ENCODE data around the gene DERA.
A peak's percentile ranks its signal among the peaks of the same experiment; 100 is the strongest.
"Not testable (repeated sequence)": the region's sequence is repeated elsewhere in the genome, so short reads cannot be mapped to it uniquely, and the experiment has no call there.

DERA gene

DNA sequence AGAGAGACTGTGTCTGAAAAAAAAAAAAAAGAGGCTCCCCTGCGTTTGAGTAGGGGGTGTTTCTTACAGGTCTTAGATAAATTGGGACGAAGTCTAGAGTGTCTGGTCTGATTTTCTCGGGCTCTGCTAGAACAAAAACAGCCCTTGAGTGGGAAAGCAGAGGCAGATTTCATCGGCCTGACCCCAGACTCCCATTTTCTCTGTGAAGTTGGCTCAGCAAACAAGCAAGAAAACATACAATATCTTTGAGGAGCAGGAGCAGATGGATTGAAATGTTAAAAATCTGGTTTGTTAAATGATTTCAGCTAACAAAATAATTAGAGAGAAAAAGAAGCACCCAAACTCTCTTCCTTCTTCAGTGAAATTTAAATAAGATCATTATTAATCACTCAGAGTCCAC, 44.1 kb downstream of the DERA start:
- H3K27ac ChIP-seq (ENCODE audit: low read depth, low read length), result no peak overlapping the region
- no peak overlapping the region for H3K9ac ChIP-seq (ENCODE audit: low read length in 5 of 5)
- peaks cover 2 to 16% (median 6%) of the 10 kb centered on the region in 5 donors for H3K36me3 ChIP-seq (ENCODE audit: control insufficient read depth in 5 of 5, insufficient read depth in 5 of 5, low read length in 5 of 5)
- no peaks in the 10 kb centered on the region for H3K4me1 ChIP-seq (ENCODE audit: control insufficient read depth in 5 of 5, insufficient read depth in 5 of 5, low read length in 5 of 5)
- H3K27me3 ChIP-seq (ENCODE audit: control insufficient read depth in 5 of 5, insufficient read depth in 4 of 5, low read length in 5 of 5), result no peaks in the 10 kb centered on the region
- no peak overlapping the region for H3K4me3 ChIP-seq (ENCODE audit: low read depth in 1 of 5, low read length in 5 of 5)
- H3K9me3 ChIP-seq (ENCODE audit: control insufficient read depth in 5 of 5, low read length in 5 of 5), result no peaks in the 10 kb centered on the region

DNA sequence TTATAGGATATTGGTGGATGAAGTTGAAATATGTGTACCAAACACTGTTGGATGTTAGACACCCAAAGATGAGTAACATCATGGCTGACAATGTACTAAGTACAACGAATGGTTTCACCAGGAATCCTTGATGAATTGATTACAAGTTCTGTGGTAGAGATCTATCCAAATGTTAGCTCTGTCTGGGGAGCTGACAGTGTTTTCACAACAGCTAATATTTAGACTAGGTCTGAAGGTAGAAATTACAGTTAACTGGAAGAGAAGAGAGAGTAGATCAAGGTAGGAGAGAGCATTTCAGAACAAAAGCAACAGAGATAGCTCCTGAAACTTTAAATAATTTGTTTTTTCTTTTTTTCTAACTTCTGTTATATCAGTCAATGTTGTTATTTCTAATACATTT, 44.9 kb downstream of the DERA start:
- Histone ChIP-seq H3K9me3 (ENCODE audit: control insufficient read depth in 5 of 5, low read length in 5 of 5) (no peaks in the 10 kb centered on the region), H3K9ac (ENCODE audit: low read length in 5 of 5) (no peak overlapping the region), H3K36me3 (ENCODE audit: control insufficient read depth in 5 of 5, insufficient read depth in 5 of 5, low read length in 5 of 5) (peaks cover 8 to 22% (median 12%) of the 10 kb centered on the region in 5 donors), H3K4me1 (ENCODE audit: control insufficient read depth in 5 of 5, insufficient read depth in 5 of 5, low read length in 5 of 5) (no peaks in the 10 kb centered on the region), H3K4me3 (ENCODE audit: low read depth in 1 of 5, low read length in 5 of 5) (no peak overlapping the region), H3K27me3 (ENCODE audit: control insufficient read depth in 5 of 5, insufficient read depth in 4 of 5, low read length in 5 of 5) (no peaks in the 10 kb centered on the region), H3K27ac (ENCODE audit: low read depth, low read length) (no peak overlapping the region)

DNA sequence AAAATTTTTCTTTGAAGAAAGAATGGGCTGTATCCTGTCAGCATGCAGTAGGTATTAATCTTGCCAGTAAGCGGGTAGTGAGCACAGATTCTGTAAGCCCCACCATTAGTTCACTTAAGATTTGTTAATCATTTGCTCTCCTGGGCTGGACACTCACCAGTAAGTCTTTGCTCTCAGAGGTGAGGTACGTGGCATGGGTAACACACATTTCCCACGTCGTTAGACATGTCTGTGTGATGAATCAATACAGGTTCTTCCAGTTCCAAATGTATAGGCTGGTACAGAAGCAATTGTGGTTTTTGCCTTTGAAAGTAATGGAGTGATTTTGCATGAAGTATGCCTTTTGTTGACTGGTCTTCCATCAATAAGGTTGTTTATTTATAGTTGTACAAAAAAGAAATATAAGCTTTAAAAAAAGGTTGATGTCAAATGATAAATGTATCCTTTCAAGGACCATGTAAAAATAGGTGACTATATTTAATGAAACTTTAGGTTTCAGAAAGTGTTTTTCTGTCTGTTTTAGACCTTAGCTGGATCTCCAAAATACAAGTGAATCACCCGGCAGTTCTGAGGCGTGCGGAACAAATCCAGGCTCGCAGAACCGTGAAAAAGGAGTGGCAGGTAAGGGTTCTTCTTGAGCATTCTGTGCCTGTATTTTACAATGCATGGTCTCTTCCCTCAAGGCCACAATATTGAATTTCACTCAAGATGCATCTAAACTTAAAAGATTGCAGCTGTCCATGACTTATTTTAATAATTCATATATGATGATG, 45.5 kb downstream of the DERA start:
- Histone ChIP-seq H3K4me1 (ENCODE audit: control insufficient read depth in 5 of 5, insufficient read depth in 5 of 5, low read length in 5 of 5) (no peaks in the 10 kb centered on the region), H3K27me3 (ENCODE audit: control insufficient read depth in 5 of 5, insufficient read depth in 4 of 5, low read length in 5 of 5) (no peaks in the 10 kb centered on the region), H3K9ac (ENCODE audit: low read length in 5 of 5) (no peak overlapping the region), H3K27ac (ENCODE audit: low read depth, low read length) (no peak overlapping the region), H3K36me3 (ENCODE audit: control insufficient read depth in 5 of 5, insufficient read depth in 5 of 5, low read length in 5 of 5) (peaks cover 12 to 23% (median 14%) of the 10 kb centered on the region in 5 donors), H3K4me3 (ENCODE audit: low read depth in 1 of 5, low read length in 5 of 5) (no peak overlapping the region), H3K9me3 (ENCODE audit: control insufficient read depth in 5 of 5, low read length in 5 of 5) (no peaks in the 10 kb centered on the region)

DNA sequence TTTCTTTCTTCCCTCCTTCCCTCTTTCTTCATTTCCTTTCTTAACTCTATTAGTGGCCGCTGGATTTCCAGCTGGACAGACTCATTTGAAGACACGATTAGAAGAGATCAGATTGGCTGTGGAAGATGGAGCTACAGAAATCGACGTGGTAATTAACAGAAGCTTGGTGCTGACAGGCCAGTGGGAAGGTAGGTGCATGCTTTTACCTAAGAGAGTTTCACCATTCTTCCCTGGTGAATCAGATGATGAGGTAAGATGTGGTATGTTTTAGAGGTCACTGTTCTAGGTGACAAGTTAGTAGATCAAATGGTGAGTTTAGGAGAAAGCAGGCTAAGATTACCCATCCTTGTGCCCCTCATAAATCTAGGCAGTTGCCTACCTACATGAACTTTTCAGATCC, 51.6 kb downstream of the DERA start:
- no peaks in the 10 kb centered on the region for H3K4me1 ChIP-seq (ENCODE audit: control insufficient read depth in 5 of 5, insufficient read depth in 5 of 5, low read length in 5 of 5)
- H3K9me3 ChIP-seq (ENCODE audit: control insufficient read depth in 5 of 5, low read length in 5 of 5), result no peaks in the 10 kb centered on the region
- no peak overlapping the region for H3K4me3 ChIP-seq (ENCODE audit: low read depth in 1 of 5, low read length in 5 of 5)
- H3K27ac ChIP-seq (ENCODE audit: low read depth, low read length), result no peak overlapping the region
- H3K36me3 ChIP-seq (ENCODE audit: control insufficient read depth in 5 of 5, insufficient read depth in 5 of 5, low read length in 5 of 5), result peaks cover 34 to 54% (median 43%) of the 10 kb centered on the region in 5 donors
- no peaks in the 10 kb centered on the region for H3K27me3 ChIP-seq (ENCODE audit: control insufficient read depth in 5 of 5, insufficient read depth in 4 of 5, low read length in 5 of 5)
- H3K9ac ChIP-seq (ENCODE audit: low read length in 5 of 5), result no peak overlapping the region

DNA sequence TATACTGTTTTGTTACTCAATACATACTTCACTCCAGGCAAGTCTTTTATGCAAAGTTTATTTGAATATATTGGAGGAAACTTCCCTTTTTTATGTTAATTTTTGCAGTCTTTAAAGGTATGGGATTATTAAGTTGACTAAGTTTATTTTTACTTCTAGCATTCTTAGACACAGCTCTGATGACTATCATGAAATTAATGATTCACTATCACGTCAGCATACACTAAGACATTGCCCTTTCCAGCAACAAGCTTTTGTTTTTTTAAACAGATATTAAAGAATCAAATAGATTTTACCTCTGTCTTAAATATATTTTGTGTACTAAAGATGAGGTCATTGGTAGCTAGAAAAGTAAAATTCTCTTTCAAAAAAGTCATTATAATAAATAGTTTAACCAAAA, 52.1 kb downstream of the DERA start:
- H3K27ac ChIP-seq (ENCODE audit: low read depth, low read length), result no peak overlapping the region
- no peaks in the 10 kb centered on the region for H3K4me1 ChIP-seq (ENCODE audit: control insufficient read depth in 5 of 5, insufficient read depth in 5 of 5, low read length in 5 of 5)
- no peak overlapping the region for H3K9ac ChIP-seq (ENCODE audit: low read length in 5 of 5)
- H3K9me3 ChIP-seq (ENCODE audit: control insufficient read depth in 5 of 5, low read length in 5 of 5), result no peaks in the 10 kb centered on the region
- H3K36me3 ChIP-seq (ENCODE audit: control insufficient read depth in 5 of 5, insufficient read depth in 5 of 5, low read length in 5 of 5), result peaks cover 29 to 52% (median 40%) of the 10 kb centered on the region in 5 donors
- no peaks in the 10 kb centered on the region for H3K27me3 ChIP-seq (ENCODE audit: control insufficient read depth in 5 of 5, insufficient read depth in 4 of 5, low read length in 5 of 5)
- H3K4me3 ChIP-seq (ENCODE audit: low read depth in 1 of 5, low read length in 5 of 5), result no peak overlapping the region

DNA sequence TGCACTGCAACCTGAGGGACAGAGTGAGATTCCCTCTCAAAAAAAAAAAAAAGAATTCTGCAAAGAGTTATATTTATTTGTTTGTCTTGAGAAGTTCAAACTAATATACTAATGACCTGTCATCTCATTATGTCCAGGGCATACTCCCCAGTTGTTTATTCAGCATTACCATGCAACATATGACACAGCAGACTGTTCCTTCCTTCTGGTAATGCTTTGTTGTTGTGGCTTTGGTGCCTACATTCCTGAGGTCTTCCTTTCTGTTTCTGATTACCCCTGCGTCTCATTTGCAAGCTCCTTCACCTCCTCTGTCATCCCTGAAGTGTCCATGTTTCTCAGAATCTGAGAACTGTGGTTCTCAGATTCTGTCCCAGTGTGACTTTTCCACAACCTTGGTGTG, 55.3 kb downstream of the DERA start:
- Histone ChIP-seq H3K4me3 (ENCODE audit: low read depth in 1 of 5, low read length in 5 of 5) (no peak overlapping the region), H3K9me3 (ENCODE audit: control insufficient read depth in 5 of 5, low read length in 5 of 5) (no peaks in the 10 kb centered on the region), H3K9ac (ENCODE audit: low read length in 5 of 5) (no peak overlapping the region), H3K4me1 (ENCODE audit: control insufficient read depth in 5 of 5, insufficient read depth in 5 of 5, low read length in 5 of 5) (no peaks in the 10 kb centered on the region), H3K27me3 (ENCODE audit: control insufficient read depth in 5 of 5, insufficient read depth in 4 of 5, low read length in 5 of 5) (no peaks in the 10 kb centered on the region), H3K36me3 (ENCODE audit: control insufficient read depth in 5 of 5, insufficient read depth in 5 of 5, low read length in 5 of 5) (peaks cover 27 to 45% (median 33%) of the 10 kb centered on the region in 5 donors), H3K27ac (ENCODE audit: low read depth, low read length) (no peak overlapping the region)

DNA sequence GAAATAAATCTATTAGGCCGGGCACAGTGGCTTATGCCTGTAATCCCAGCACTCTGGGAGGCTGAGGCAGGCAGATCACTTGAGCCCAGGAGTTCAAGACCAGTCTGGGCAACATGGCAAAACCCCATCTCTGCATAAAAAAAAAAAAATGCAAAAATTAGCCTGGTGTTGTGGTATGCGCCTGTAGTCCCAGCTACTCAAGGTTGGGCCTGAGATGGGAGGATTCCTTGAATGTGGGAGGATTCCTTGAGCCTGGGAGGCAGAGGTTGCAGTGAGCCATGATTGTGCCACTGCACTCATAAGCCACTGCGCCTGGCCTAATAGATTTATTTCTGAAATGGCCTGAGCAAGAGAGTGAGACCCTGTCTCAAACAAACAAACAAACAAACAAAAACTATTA, 55.9 kb downstream of the DERA start:
- not testable (repeated sequence) for H3K4me1 ChIP-seq (ENCODE audit: control insufficient read depth in 5 of 5, insufficient read depth in 5 of 5, low read length in 5 of 5); H3K9ac ChIP-seq (ENCODE audit: low read length in 5 of 5); H3K27me3 ChIP-seq (ENCODE audit: control insufficient read depth in 5 of 5, insufficient read depth in 4 of 5, low read length in 5 of 5); H3K27ac ChIP-seq (ENCODE audit: low read depth, low read length); H3K4me3 ChIP-seq (ENCODE audit: low read depth in 1 of 5, low read length in 5 of 5); H3K9me3 ChIP-seq (ENCODE audit: control insufficient read depth in 5 of 5, low read length in 5 of 5)
- peaks cover 25 to 47% (median 36%) of the 10 kb centered on the region in 5 donors for H3K36me3 ChIP-seq (ENCODE audit: control insufficient read depth in 5 of 5, insufficient read depth in 5 of 5, low read length in 5 of 5)

DNA sequence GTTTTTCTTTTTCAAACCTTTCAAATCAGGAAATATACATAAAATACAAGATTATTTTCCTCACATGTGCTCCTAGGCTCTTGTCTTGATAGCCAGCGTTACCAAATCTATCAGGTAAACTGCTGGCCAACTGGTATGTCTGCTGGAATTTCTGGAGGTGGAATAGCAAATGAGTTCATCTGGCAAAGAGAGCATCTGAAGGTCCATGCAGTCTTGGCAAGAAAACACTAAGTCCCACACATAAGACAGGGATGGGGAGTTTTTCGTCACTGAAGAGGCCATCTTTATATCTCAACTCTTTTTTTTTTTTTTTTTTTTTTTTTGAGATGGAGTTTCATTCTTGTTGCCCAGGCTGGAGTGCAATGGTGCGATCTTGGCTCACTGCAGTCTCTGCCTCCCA, 60.1 kb downstream of the DERA start:
- Histone ChIP-seq H3K27me3 (ENCODE audit: control insufficient read depth in 5 of 5, insufficient read depth in 4 of 5, low read length in 5 of 5) (no peaks in the 10 kb centered on the region), H3K4me3 (ENCODE audit: low read depth in 1 of 5, low read length in 5 of 5) (no peak overlapping the region), H3K9me3 (ENCODE audit: control insufficient read depth in 5 of 5, low read length in 5 of 5) (no peaks in the 10 kb centered on the region), H3K9ac (ENCODE audit: low read length in 5 of 5) (no peak overlapping the region), H3K27ac (ENCODE audit: low read depth, low read length) (no peak overlapping the region), H3K36me3 (ENCODE audit: control insufficient read depth in 5 of 5, insufficient read depth in 5 of 5, low read length in 5 of 5) (peaks cover 7 to 35% (median 17%) of the 10 kb centered on the region in 5 donors), H3K4me1 (ENCODE audit: control insufficient read depth in 5 of 5, insufficient read depth in 5 of 5, low read length in 5 of 5) (no peaks in the 10 kb centered on the region)

DNA sequence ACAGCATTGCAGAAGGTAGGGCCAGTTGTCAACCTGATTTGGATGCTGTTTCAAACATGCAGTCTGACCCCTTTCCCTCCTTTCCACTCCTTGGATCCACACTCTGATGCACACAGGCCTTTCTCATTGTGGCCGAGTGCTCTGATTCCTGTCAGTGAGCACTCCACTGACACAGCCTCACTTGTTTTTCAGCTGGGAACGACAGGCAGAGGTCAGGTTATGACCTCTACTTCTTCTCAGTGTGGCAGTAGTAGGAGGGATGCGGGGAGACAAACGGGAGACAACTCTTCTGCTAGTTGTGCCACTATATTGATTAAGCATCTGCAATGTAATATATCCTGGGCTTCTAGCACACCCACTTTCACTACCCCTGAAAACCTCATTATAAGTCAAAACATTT, 61.8 kb downstream of the DERA start:
- H3K4me3 ChIP-seq (ENCODE audit: low read depth in 1 of 5, low read length in 5 of 5), result no peak overlapping the region
- H3K27me3 ChIP-seq (ENCODE audit: control insufficient read depth in 5 of 5, insufficient read depth in 4 of 5, low read length in 5 of 5), result no peaks in the 10 kb centered on the region
- H3K4me1 ChIP-seq (ENCODE audit: control insufficient read depth in 5 of 5, insufficient read depth in 5 of 5, low read length in 5 of 5), result no peaks in the 10 kb centered on the region
- H3K9me3 ChIP-seq (ENCODE audit: control insufficient read depth in 5 of 5, low read length in 5 of 5), result no peaks in the 10 kb centered on the region
- H3K27ac ChIP-seq (ENCODE audit: low read depth, low read length), result no peak overlapping the region
- H3K9ac ChIP-seq (ENCODE audit: low read length in 5 of 5), result no peak overlapping the region
- H3K36me3 ChIP-seq (ENCODE audit: control insufficient read depth in 5 of 5, insufficient read depth in 5 of 5, low read length in 5 of 5), result peaks cover 8 to 33% (median 9%) of the 10 kb centered on the region in 5 donors

DNA sequence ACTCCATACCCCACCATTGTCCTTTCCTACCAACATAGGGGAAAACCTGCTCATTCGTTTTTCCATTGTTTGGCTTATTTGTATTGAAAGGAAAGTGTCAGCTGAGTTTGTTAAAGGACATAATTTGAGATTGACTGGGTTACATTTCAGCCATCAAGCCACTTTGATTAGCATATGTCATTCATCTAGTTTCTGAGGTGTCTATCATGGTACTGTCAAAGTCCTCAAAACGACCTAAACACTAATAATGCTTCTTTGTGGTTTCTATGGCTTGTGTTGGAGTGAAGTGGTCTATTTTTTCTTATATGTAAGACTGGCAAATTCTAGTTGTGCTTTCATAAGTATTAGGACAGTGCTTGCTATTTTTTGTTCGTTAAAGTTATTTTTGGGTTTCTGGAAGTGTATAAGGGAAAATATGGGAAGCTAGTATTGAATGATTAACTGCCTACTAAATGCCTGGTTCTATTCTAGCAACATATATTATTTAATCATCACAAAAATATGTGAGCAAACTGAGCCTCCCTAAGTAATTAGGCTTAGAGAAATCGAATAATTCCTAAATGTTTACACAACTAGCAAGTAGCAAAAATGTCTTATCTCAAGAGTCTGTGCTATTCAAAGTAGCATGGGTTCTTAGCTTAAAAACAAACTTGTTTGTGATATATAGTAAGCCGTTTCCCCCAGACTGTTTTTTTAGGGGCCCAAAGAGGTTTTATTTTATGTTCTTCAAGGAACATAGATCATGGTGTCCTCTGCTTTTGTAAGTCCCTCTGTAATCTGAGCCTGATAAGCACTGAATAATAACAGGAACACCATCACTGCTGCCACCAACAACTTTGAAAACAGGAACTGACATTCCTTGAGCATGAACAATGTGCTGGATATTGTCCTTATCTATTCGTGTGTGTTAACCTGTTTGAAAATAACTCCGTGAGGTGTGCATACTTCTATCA, 67.1 kb downstream of the DERA start:
- Histone ChIP-seq H3K27me3 (ENCODE audit: control insufficient read depth in 5 of 5, insufficient read depth in 4 of 5, low read length in 5 of 5) (no peaks in the 10 kb centered on the region), H3K36me3 (ENCODE audit: control insufficient read depth in 5 of 5, insufficient read depth in 5 of 5, low read length in 5 of 5) (peaks cover 0 to 16% (median 6%) of the 10 kb centered on the region in 5 donors), H3K4me3 (ENCODE audit: low read depth in 1 of 5, low read length in 5 of 5) (no peak overlapping the region), H3K9me3 (ENCODE audit: control insufficient read depth in 5 of 5, low read length in 5 of 5) (no peaks in the 10 kb centered on the region), H3K9ac (ENCODE audit: low read length in 5 of 5) (no peak overlapping the region), H3K27ac (ENCODE audit: low read depth, low read length) (peak overlapping the region; percentile 86), H3K4me1 (ENCODE audit: control insufficient read depth in 5 of 5, insufficient read depth in 5 of 5, low read length in 5 of 5) (peaks cover 0 to 15% (median 8%) of the 10 kb centered on the region in 5 donors)

Data from subcutaneous abdominal adipose tissue (tissue), 5 donors.